ENCODE measurements around the gene GLRX5.

GLRX5 gene

DNA sequence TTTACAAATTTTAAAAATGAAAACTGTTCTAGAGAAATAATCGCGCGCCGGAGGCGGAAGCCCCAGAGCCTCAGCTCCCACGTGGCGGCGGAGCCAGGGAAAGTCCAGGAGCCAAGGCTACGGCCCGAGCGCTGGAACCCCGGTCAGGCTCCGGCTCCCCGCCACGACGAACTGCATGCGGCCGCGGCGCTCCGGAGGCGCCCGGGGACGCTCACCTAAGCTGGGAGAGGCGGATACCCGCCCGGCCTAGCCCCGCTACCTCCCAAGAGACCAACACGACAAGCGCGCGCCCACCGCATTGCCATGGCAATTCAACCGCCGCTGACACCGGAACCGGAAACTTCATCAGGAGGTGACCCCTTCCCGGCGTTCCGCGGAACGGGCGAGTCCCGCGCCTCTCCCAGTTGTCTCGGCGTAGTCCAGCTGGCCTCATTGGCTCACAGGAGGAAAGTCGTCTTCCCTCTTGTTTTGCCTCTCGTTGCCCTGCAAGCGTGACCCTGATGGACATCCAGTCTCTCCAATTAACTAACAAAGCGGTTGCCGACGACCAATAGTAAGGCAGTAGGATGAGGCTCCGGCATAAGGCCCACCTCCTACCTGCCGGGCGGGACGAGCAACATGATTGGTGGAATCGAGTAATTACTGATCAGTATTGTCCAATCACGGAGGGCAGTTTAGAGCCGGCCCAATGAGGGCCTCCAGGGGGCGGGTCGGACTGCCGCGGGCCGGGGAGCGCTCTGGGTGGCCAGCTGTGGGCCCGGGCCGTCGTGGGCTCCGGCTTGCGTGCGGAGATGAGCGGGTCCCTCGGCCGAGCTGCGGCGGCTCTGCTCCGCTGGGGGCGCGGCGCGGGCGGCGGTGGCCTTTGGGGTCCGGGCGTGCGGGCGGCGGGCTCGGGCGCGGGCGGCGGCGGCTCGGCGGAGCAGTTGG lies at the start of gene GLRX5:
Gene GLRX5, plus strand, starts transcription at position 752 of the 927 bp plus-strand sequence. Its CDS starts 40 bp downstream, at position 792.
- TF ChIP-seq JUND (IDR thresholded peaks at IDR 0.05; ENCODE audit: low read depth): no peak
- DNase-seq (ENCODE audit: low read depth in 1 of 2, low spot score in 1 of 2): peak; percentile 100
- in situ Hi-C loops (cut with HindIII; ENCODE audit: low pct_unique_long_range_greater_than_20kb, low sequenced_read_pairs): no loop called here

GRCh38 chr14:95485222-95485819 lies 49.5 kb upstream of the GLRX5 start:
- DNase-seq (ENCODE audit: low read depth in 1 of 2, low spot score in 1 of 2): no peak
- in situ Hi-C loops (cut with HindIII; ENCODE audit: low pct_unique_long_range_greater_than_20kb, low sequenced_read_pairs): no loop called here
- TF ChIP-seq JUND (IDR thresholded peaks at IDR 0.05; ENCODE audit: low read depth): no peak

- DNase-seq (ENCODE audit: low read depth in 1 of 2, low spot score in 1 of 2): no peak
- in situ Hi-C loops (cut with HindIII; ENCODE audit: low pct_unique_long_range_greater_than_20kb, low sequenced_read_pairs): no loop called here
- no peak for TF ChIP-seq JUND (IDR thresholded peaks at IDR 0.05; ENCODE audit: low read depth)
These were observed 47.8 kb upstream of the GLRX5 start for GRCh38 chr14:95486875-95487668.

DNA sequence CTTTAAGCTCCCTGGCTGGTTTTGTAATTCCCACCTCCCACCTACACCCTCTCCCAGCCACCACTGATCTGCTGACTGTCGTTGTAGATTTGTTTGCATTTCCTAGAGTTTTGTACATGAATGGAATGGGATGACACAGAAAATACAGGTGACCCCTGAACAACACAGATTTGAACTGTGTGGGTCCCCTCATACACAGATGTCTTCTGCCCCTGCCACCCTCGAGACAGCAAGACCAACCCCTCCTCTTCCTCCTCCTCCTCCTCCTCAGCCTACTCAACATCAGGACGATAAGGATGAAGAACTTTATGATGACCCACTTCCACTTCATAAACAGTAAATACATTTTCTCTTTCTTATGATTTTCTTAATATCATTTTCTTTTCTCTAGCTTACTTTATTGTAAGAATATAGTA lies 47.2 kb upstream of the GLRX5 start:
- TF ChIP-seq JUND (IDR thresholded peaks at IDR 0.05; ENCODE audit: low read depth): no peak
- in situ Hi-C loops (cut with HindIII; ENCODE audit: low pct_unique_long_range_greater_than_20kb, low sequenced_read_pairs): no loop called here
- no peak for DNase-seq (ENCODE audit: low read depth in 1 of 2, low spot score in 1 of 2)

- in situ Hi-C loops (cut with HindIII; ENCODE audit: low pct_unique_long_range_greater_than_20kb, low sequenced_read_pairs): no loop called here
These were observed 46.3 kb upstream of the GLRX5 start for GRCh38 chr14:95488376-95489213.

GRCh38 chr14:95489214-95490137 lies 45.4 kb upstream of the GLRX5 start:
- in situ Hi-C loops (cut with HindIII; ENCODE audit: low pct_unique_long_range_greater_than_20kb, low sequenced_read_pairs): no loop called here
- TF ChIP-seq JUND (IDR thresholded peaks at IDR 0.05; ENCODE audit: low read depth): no peak
- no peak for DNase-seq (ENCODE audit: low read depth in 1 of 2, low spot score in 1 of 2)

More at GRCh38 chr14:95488376-95489213, 46.3 kb upstream of the GLRX5 start:
- TF ChIP-seq JUND (IDR thresholded peaks at IDR 0.05; ENCODE audit: low read depth): no peak
- peak in 1 of 2 experiments; percentile 48 for DNase-seq (ENCODE audit: low read depth in 1 of 2, low spot score in 1 of 2)

DNA sequence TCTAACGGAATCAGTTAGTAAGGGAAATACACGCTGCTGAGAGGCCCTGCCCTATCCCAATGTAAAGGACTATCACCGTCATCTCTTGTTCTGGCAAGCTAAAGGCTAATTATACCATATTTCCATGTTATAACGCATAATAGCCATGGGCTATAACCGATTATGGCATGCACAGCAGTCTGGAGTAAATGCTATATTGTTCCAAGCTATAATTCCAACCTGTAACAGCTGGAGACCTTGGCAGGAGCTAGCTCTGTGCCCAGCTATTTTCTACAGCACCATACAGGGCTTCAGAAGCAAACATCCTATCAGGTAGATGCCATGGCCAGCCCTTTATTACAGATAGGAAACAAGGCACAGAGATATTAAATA lies 44.7 kb upstream of the GLRX5 start:
- TF ChIP-seq JUND (IDR thresholded peaks at IDR 0.05; ENCODE audit: low read depth): no peak
- DNase-seq (ENCODE audit: low read depth in 1 of 2, low spot score in 1 of 2): no peak
- in situ Hi-C loops (cut with HindIII; ENCODE audit: low pct_unique_long_range_greater_than_20kb, low sequenced_read_pairs): no loop called here

DNA sequence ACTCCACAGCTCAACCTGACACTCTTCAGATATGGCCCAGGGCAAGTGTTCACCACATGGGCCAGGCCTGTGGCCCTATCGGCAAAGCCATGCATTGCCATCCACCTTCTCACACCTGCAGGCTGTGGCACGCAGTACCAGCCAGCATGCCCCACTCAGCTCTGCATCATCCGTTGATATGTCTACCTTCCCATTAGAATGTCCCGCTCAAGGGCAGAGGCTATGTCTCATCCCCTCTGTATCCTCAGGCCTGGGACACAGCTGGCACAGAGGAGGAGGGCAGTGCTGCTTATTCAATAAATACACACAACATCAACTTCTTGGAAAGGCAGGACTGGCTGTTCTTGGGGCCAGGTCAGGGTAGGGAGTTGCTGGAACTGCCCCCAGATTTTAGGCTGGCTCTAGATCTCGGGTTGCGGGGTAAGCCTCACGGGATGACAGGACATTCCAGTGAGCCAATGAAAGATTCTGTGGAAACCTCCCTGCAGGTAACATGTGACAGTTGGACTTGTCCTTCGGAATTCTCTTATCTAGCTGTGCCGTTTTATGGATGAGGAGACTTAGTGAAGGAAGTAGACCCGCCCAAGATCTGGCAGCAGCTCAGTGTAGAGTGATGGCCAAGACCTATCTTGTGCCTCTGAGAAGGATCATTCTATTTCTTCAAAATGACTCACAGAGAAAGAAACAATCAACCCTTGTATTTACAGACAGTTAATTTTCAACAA lies 44.0 kb upstream of the GLRX5 start:
- no peak for DNase-seq (ENCODE audit: low read depth in 1 of 2, low spot score in 1 of 2)
- in situ Hi-C loops (cut with HindIII; ENCODE audit: low pct_unique_long_range_greater_than_20kb, low sequenced_read_pairs): no loop called here
- no peak for TF ChIP-seq JUND (IDR thresholded peaks at IDR 0.05; ENCODE audit: low read depth)

DNA sequence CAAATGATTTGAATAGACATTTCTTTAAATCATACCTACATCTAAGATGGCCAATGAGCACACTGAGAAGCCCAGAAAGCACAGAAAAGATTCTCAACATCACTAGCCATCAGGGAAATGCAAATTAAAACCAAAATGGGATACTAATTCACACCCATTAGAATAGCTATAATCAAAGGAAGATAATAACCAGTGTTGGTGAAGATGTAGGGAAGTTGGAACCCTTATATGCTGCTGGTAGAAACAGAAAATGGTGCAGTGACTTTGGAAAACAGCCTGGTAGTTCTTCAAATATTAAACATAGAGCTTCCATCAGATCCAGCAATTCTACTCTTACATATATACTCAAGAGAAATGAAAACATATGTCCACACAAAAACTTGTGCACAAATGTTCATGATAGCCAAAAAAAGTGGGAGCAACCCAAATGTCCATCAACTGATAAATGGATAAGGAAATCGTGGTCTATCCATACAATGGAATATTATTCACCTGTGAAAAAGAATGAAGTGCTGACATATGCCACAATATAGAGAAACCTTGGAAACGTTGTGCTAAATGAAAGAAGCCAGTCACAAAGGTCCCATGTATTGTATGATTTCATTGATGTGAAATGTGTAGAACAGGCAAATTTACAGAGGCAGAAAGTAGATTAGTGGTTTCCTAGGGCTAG lies 42.8 kb upstream of the GLRX5 start:
- DNase-seq (ENCODE audit: low read depth in 1 of 2, low spot score in 1 of 2): no peak
- in situ Hi-C loops (cut with HindIII; ENCODE audit: low pct_unique_long_range_greater_than_20kb, low sequenced_read_pairs): no loop called here
- TF ChIP-seq JUND (IDR thresholded peaks at IDR 0.05; ENCODE audit: low read depth): no peak

DNA sequence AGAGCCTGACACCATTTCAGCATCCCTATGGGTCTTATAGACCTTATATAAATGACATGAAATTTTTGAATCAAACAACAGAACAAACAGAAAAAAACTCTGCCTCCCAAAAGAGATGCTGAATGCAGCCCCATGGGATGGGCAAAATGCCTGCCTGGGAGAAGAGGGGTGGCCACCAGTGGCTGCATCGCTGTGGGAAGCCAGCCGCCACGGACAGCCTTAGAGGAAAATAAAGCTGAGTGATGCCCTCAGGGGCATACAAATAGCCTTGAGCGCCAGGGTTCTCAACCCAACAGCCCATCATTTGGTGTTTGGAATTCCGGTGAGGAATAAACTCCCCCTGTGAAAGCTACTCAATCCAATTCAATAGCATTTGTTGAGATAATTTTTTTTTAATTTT lies 41.3 kb upstream of the GLRX5 start:
- DNase-seq (ENCODE audit: low read depth in 1 of 2, low spot score in 1 of 2): no peak
- in situ Hi-C loops (cut with HindIII; ENCODE audit: low pct_unique_long_range_greater_than_20kb, low sequenced_read_pairs): no loop called here
- no peak for TF ChIP-seq JUND (IDR thresholded peaks at IDR 0.05; ENCODE audit: low read depth)

Data from T47D (cell line).